PC-3 (cell line): Measurements from ENCODE around the gene LMTK3. TPM values are rescaled to one million over a fixed set of nuclear protein-coding genes. Genes with fewer than 3 reads are reported as not detected.

Source experiments
- ATAC-seq: fragments of 200-7000 bp; cut with Tn5 transposase; 2 replicates; pipeline ENCODE4 v1.9.1; 2020; ENCODE audit warnings: mild to moderate bottlenecking, moderate library complexity
- BruUV-seq: library from RNA; stranded (reverse); fragments of 400-500 nt; replicated peaks from 2 replicates; lab custom pipeline; 2021; lab: Mats Ljungman, UMichigan
- CTCF ChIA-PET: fragments of 300-600 bp; sonication (Branson Sonifier 250); formaldehyde crosslinking; loops from one replicate; lab custom pipeline; 2022; ENCODE audit warnings: antibody characterized with exemption; lab: Charles Lee
- POLR2A ChIA-PET: fragments of 300-600 bp; sonication (Branson Sonifier 250); formaldehyde crosslinking; loops from one replicate; lab custom pipeline; 2022; ENCODE audit warnings: antibody characterized with exemption; ENCODE audit not compliant: unreplicated experiment; lab: Charles Lee
- DNase-seq: peaks from one replicate; pipeline ENCODE4 v3.0.0-alpha.2; 2015
- H2AFZ ChIP-seq: fragments of 300-600 bp; sonication (generic); 2 replicates; pipeline ENCODE4 v1.6.0; 2016; ENCODE audit warnings: antibody characterized with exemption, low read length
- H3F3A ChIP-seq: fragments of 300-600 bp; sonication (generic); one replicate; pipeline ENCODE4 v1.6.0; 2017; ENCODE audit warnings: antibody characterized with exemption, low read length, control low read depth, mild to moderate bottlenecking; ENCODE audit not compliant: unreplicated experiment
- H3K27ac ChIP-seq: fragments of 300-600 bp; sonication (generic); 2 replicates; pipeline ENCODE4 v1.5.1; 2016; ENCODE audit warnings: mild to moderate bottlenecking, low read length
- H3K27me3 ChIP-seq: fragments of 300-600 bp; sonication (generic); 2 replicates; pipeline ENCODE4 v1.6.1; 2016; ENCODE audit warnings: low read length, mixed read lengths
- H3K36me3 ChIP-seq: fragments of 300-600 bp; sonication (generic); 2 replicates; pipeline ENCODE4 v1.6.1; 2016; ENCODE audit warnings: low read depth, mixed run types, low read length, mixed read lengths
- H3K4me1 ChIP-seq: fragments of 300-600 bp; sonication (generic); 2 replicates; pipeline ENCODE4 v1.5.1; 2016; ENCODE audit warnings: low read length; ENCODE audit not compliant: insufficient read depth
- H3K4me2 ChIP-seq: fragments of 300-600 bp; sonication (generic); 2 replicates; pipeline ENCODE4 v1.6.0; 2016; ENCODE audit warnings: low read length
- H3K4me3 ChIP-seq: fragments of 300-600 bp; sonication (generic); 2 replicates; pipeline ENCODE4 v1.5.1; 2016; ENCODE audit warnings: mild to moderate bottlenecking, low read length, mixed read lengths
- H3K79me2 ChIP-seq: fragments of 300-600 bp; sonication (generic); 2 replicates; pipeline ENCODE4 v1.6.1; 2017; ENCODE audit warnings: low read length, mixed read lengths
- H3K9ac ChIP-seq: fragments of 300-600 bp; sonication (generic); 2 replicates; pipeline ENCODE4 v1.6.0; 2016; ENCODE audit warnings: mild to moderate bottlenecking, low read length
- H3K9me2 ChIP-seq: fragments of 300-600 bp; sonication (generic); replicated peaks from 2 replicates; pipeline ENCODE4 v1.6.1; 2016; ENCODE audit warnings: mixed run types, low read length, mixed read lengths
- H3K9me3 ChIP-seq: fragments of 300-600 bp; sonication (generic); 2 replicates; pipeline ENCODE4 v1.6.1; 2016; ENCODE audit warnings: low read length, mixed read lengths
- H4K20me1 ChIP-seq: fragments of 300-600 bp; sonication (generic); 2 replicates; pipeline ENCODE4 v1.6.1; 2016; ENCODE audit warnings: low read length, mixed read lengths
- EZH2 ChIP-seq: fragments of 300-600 bp; sonication (generic); IDR thresholded peaks from one replicate; pipeline ENCODE4 v1.6.1; 2017; ENCODE audit warnings: antibody characterized with exemption, mild to moderate bottlenecking, low read length; ENCODE audit not compliant: unreplicated experiment
- EZH2phosphoT487 ChIP-seq: fragments of 300-600 bp; sonication (generic); IDR thresholded peaks from 2 replicates; pipeline ENCODE4 v1.6.1; 2018; ENCODE audit warnings: mild to moderate bottlenecking, antibody characterized with exemption, low read length, borderline replicate concordance
- intact Hi-C: fragments of 100-400 bp; cut with micrococcal nuclease; formaldehyde crosslinking; loops from 2 replicates; pipeline ENCODE4 v1.9.0; 2023
- total RNA-seq: library from RNA; depleted of rRNA; stranded (reverse); fragments of >200 nt; gene quantifications from 2 replicates; pipeline ENCODE4 v1.2.3, GENCODE V29; 2014
- TF ChIP-seq, protein P1 (sequence below): fragments of 300-600 bp; sonication (generic); conservative IDR thresholded peaks from 2 replicates; pipeline ENCODE4 v1.5.1; 2017; ENCODE audit warnings: antibody characterized with exemption, low read depth, mild to moderate bottlenecking, low read length

Gene LMTK3
- total RNA-seq, 1 experiment from 2014 or later: 4.8 TPM

DNA sequence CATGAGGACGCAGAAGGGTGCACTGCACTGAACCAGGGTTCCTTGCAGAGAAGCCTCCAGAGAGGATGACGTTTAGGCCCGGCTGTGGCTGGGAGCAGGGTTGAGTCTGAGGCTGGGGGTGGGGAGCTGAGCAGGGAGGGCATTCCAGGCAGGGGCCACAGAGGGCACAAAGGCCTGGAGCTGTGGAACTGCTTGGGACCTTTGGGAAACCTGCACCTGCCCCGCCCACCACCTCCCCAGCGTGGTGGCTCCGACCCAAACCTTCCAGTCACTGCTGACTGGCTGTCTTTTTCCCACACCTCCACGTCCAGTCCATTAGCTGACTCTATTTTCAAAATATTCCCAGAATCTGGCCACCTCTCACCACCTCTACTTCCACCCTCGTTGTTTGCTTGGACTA lies 4.9 kb upstream of the LMTK3 start:
- Histone ChIP-seq H3K4me3 (no peak overlapping the region), H2AFZ (no peak overlapping the region), H3K4me1 (no peaks in the 10 kb centered on the region; the same call in 1 of the 2 replicates), H3K4me2 (no peak overlapping the region), H3K79me2 (no peaks in the 10 kb centered on the region), H3K9ac (no peak overlapping the region), H3K27ac (no peak overlapping the region), H4K20me1 (no peaks in the 10 kb centered on the region), H3F3A (no peaks in the 10 kb centered on the region), H3K36me3 (no peaks in the 10 kb centered on the region), H3K9me2 (no peaks in the 10 kb centered on the region), H3K9me3 (no peaks in the 10 kb centered on the region), H3K27me3 (no peaks in the 10 kb centered on the region)
- POLR2A ChIA-PET: no interaction called here
- intact Hi-C loops: no loop called here
- DNase-seq (no peak), ATAC-seq (no peak)
- CTCF ChIA-PET: no interaction called here
- TF ChIP-seq, protein P1, sequence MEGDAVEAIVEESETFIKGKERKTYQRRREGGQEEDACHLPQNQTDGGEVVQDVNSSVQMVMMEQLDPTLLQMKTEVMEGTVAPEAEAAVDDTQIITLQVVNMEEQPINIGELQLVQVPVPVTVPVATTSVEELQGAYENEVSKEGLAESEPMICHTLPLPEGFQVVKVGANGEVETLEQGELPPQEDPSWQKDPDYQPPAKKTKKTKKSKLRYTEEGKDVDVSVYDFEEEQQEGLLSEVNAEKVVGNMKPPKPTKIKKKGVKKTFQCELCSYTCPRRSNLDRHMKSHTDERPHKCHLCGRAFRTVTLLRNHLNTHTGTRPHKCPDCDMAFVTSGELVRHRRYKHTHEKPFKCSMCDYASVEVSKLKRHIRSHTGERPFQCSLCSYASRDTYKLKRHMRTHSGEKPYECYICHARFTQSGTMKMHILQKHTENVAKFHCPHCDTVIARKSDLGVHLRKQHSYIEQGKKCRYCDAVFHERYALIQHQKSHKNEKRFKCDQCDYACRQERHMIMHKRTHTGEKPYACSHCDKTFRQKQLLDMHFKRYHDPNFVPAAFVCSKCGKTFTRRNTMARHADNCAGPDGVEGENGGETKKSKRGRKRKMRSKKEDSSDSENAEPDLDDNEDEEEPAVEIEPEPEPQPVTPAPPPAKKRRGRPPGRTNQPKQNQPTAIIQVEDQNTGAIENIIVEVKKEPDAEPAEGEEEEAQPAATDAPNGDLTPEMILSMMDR: no peak
- TF ChIP-seq EZH2 (no peak), EZH2phosphoT487 (no peak)
- no TSS peak for BruUV-seq

DNA sequence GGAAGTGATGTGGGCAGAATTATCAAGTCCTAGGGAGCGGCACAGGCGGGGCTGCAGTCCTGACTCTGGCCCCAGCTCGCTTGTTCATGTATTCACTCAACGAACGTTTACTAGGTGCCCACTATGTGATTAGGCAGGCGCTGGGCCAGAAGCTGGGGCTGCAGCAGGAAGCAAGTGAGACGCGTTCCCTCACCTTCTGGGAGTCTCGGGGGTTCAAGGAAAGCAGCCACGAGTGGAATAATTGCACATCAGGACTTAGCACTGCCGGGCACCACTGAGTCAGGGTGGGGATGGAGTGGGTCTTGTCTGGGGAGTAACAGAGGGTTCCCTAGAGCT lies 2.5 kb upstream of the LMTK3 start:
- H3K9me2 ChIP-seq: no peaks in the 10 kb centered on the region
- CTCF ChIA-PET: no interaction called here
- BruUV-seq: no TSS peak
- no peaks in the 10 kb centered on the region for H4K20me1 ChIP-seq
- H3K4me2 ChIP-seq: peak overlapping the region; percentile 98
- no peak for DNase-seq
- ATAC-seq: no peak
- H3K27ac ChIP-seq: no peak overlapping the region
- H3K4me1 ChIP-seq: no peaks in the 10 kb centered on the region; the same call in 1 of the 2 replicates
- no peaks in the 10 kb centered on the region for H3F3A ChIP-seq
- H2AFZ ChIP-seq: peak overlapping the region; percentile 96
- intact Hi-C loops: no loop called here
- H3K9ac ChIP-seq: no peak overlapping the region
- H3K4me3 ChIP-seq: peak overlapping the region; percentile 81
- no peaks in the 10 kb centered on the region for H3K36me3 ChIP-seq
- no peaks in the 10 kb centered on the region for H3K79me2 ChIP-seq
- H3K27me3 ChIP-seq: no peaks in the 10 kb centered on the region
- TF ChIP-seq, protein P1: no peak
- TF ChIP-seq EZH2 (no peak), EZH2phosphoT487 (no peak)
- H3K9me3 ChIP-seq: no peaks in the 10 kb centered on the region
- POLR2A ChIA-PET: interaction anchor here (0.6 kb wide), 1 partner anchor 12 kb away, joined by 5 read pairs; no protein-coding TSS in a partner anchor

DNA sequence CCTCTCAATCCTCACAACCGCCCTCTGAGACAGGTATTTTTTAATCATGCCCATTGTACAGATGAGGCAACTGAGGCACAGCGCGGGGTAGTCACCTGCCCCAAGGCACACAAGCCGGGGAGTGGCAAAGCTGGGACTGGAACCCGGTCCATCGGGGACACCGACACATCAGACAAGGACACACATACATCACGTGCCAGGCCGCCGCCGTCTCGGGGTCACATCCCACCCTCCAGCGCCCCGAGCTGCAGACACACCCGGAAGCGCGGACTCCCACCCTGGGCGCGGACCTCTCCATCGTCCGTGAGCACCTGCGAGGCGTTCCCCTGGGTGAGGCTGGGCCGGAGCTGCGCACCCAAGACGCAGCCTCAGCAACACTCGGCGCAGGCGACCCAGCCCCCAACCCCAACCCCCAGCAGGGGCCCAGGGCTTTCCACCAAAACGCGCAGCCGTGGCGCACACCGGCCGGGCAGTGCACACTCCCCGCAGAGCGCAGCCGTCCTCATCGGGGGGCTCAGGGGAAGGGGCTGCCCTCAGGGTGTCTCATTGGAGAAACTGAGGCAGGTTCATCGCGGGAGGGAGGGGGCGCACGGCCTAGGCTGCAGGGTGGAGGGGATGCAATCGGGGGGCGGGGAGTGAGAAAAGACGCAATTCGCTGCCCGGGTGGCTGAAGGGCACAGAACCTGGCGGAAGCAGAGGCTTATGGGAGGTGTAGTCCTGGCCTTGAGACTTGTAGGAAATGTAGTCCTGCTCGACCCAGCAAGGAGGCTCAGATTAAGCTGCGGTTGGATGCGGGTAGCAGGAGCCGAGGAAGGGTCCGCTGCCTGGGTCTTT lies 1.9 kb upstream of the LMTK3 start:
- Histone ChIP-seq H4K20me1 (no peaks in the 10 kb centered on the region), H3K27ac (no peak overlapping the region), H3K36me3 (no peaks in the 10 kb centered on the region), H3F3A (no peaks in the 10 kb centered on the region), H3K4me2 (peak overlapping the region; percentile 98), H3K27me3 (no peaks in the 10 kb centered on the region), H3K4me1 (no peaks in the 10 kb centered on the region; the same call in 1 of the 2 replicates), H3K9me2 (no peaks in the 10 kb centered on the region), H3K9me3 (no peaks in the 10 kb centered on the region), H3K4me3 (peak overlapping the region; percentile 81), H3K79me2 (no peaks in the 10 kb centered on the region), H2AFZ (peak overlapping the region; percentile 96), H3K9ac (0 out of 2 replicates have a peak overlapping the region, but pooled peaks have one; percentile 6)
- BruUV-seq: no TSS peak
- ATAC-seq (peak; percentile 82), DNase-seq (peak; percentile 64)
- no peak for TF ChIP-seq EZH2
- TF ChIP-seq, protein P1: no peak
- no peak for TF ChIP-seq EZH2phosphoT487
- intact Hi-C loops: no loop called here
- ChIA-PET CTCF (no interaction called here), POLR2A (interaction anchor here (0.6 kb wide), 1 partner anchor 12 kb away, joined by 5 read pairs; no protein-coding TSS in a partner anchor)
